Measurements from ENCODE around the gene SULT1C3.

Gene SULT1C3
- long read RNA-seq = 0 reads

GRCh38 chr2:108239786-108240185 is at the start of gene SULT1C3:
Gene SULT1C3, plus strand, starts transcription at chr2:108239968. Its CDS starts 7,227 bp downstream, at chr2:108247195.
- no peak for DNase-seq (ENCODE audit: low read depth in 1 of 2, low spot score in 1 of 2)
- TF ChIP-seq GABPA (IDR thresholded peaks at IDR 0.05; ENCODE audit: low read depth) = no peak
- no peak for TF ChIP-seq POLR2AphosphoS5 (IDR thresholded peaks at IDR 0.05; ENCODE audit: low read depth)
- TF ChIP-seq CTCF (IDR thresholded peaks at IDR 0.05; ENCODE audit: insufficient read depth, low read length) = no peak
- TF ChIP-seq REST (IDR thresholded peaks at IDR 0.05; ENCODE audit: insufficient replicate concordance, low read depth) = no peak
- no peak for TF ChIP-seq SPI1 (IDR thresholded peaks at IDR 0.05; ENCODE audit: borderline replicate concordance, low read depth)
- Histone ChIP-seq H3K4me3 (replicated peaks; ENCODE audit: insufficient read depth, low read length) (no peak within 1 kb of the TSS), H3K27ac (replicated peaks) (no peak within 1 kb of the TSS), H3K27me3 (ENCODE audit: insufficient read depth, poor library complexity, severe bottlenecking) (no peaks in the 10 kb centered on the region)

- no peak overlapping the region for H3K27ac ChIP-seq (replicated peaks)
- no peak overlapping the region for H3K4me3 ChIP-seq (replicated peaks; ENCODE audit: insufficient read depth, low read length)
- TF ChIP-seq GABPA (IDR thresholded peaks at IDR 0.05; ENCODE audit: low read depth) (no peak), POLR2AphosphoS5 (IDR thresholded peaks at IDR 0.05; ENCODE audit: low read depth) (no peak), SPI1 (IDR thresholded peaks at IDR 0.05; ENCODE audit: borderline replicate concordance, low read depth) (no peak), REST (IDR thresholded peaks at IDR 0.05; ENCODE audit: insufficient replicate concordance, low read depth) (no peak), CTCF (IDR thresholded peaks at IDR 0.05; ENCODE audit: insufficient read depth, low read length) (no peak)
- H3K27me3 ChIP-seq (ENCODE audit: insufficient read depth, poor library complexity, severe bottlenecking) = no peaks in the 10 kb centered on the region
- no peak for DNase-seq (ENCODE audit: low read depth in 1 of 2, low spot score in 1 of 2)
These were observed 46.5 kb upstream of the SULT1C3 start for GRCh38 chr2:108193251-108193650.

GRCh38 chr2:108194409-108195132 is 45.2 kb upstream of the SULT1C3 start:
- no peak for TF ChIP-seq POLR2AphosphoS5 (IDR thresholded peaks at IDR 0.05; ENCODE audit: low read depth)
- TF ChIP-seq GABPA (IDR thresholded peaks at IDR 0.05; ENCODE audit: low read depth) = no peak
- no peak for TF ChIP-seq SPI1 (IDR thresholded peaks at IDR 0.05; ENCODE audit: borderline replicate concordance, low read depth)
- TF ChIP-seq REST (IDR thresholded peaks at IDR 0.05; ENCODE audit: insufficient replicate concordance, low read depth) = no peak
- no peak for TF ChIP-seq CTCF (IDR thresholded peaks at IDR 0.05; ENCODE audit: insufficient read depth, low read length)
- no peak for DNase-seq (ENCODE audit: low read depth in 1 of 2, low spot score in 1 of 2)
- H3K4me3 ChIP-seq (replicated peaks; ENCODE audit: insufficient read depth, low read length) = no peak overlapping the region
- H3K27ac ChIP-seq (replicated peaks) = no peak overlapping the region
- no peaks in the 10 kb centered on the region for H3K27me3 ChIP-seq (ENCODE audit: insufficient read depth, poor library complexity, severe bottlenecking)
